Mesendoderm (in vitro differentiated cells): ENCODE measurements around the gene CCDC40.

ENCODE experiments used
- DNase-seq: peaks from one replicate; pipeline ENCODE4 v3.0.0; 2013
- H2AK5ac ChIP-seq: 2 replicates; pipeline ENCODE4 v1.6.1; 2013; ENCODE audit warnings: low read length, inconsistent platforms
- H2BK120ac ChIP-seq: 2 replicates; pipeline ENCODE4 v1.6.1; 2013; ENCODE audit warnings: low read depth, mild to moderate bottlenecking, low read length, moderate library complexity, mixed read lengths
- H2BK15ac ChIP-seq: replicated peaks from 2 replicates; pipeline ENCODE4 v1.6.1; 2013; ENCODE audit warnings: low read depth, mild to moderate bottlenecking, moderate library complexity
- H2BK5ac ChIP-seq: 2 replicates; pipeline ENCODE4 v1.6.1; 2013; ENCODE audit warnings: low read length, inconsistent platforms
- H3K18ac ChIP-seq: 2 replicates; pipeline ENCODE4 v1.6.1; 2013; ENCODE audit warnings: mild to moderate bottlenecking, low read length, mixed read lengths
- H3K23ac ChIP-seq: one replicate; pipeline ENCODE4 v1.6.1; 2013; ENCODE audit warnings: low read length
- H3K27ac ChIP-seq: 2 replicates; pipeline ENCODE4 v1.5.1; 2013; ENCODE audit warnings: low read depth, mild to moderate bottlenecking, inconsistent platforms, low read length, moderate library complexity
- H3K27me3 ChIP-seq: 2 replicates; pipeline ENCODE4 v1.6.1; 2013; ENCODE audit warnings: low read length, control low read depth, mild to moderate bottlenecking, inconsistent platforms; ENCODE audit not compliant: insufficient read depth, poor library complexity
- H3K36me3 ChIP-seq: 2 replicates; pipeline ENCODE4 v1.6.1; 2013; ENCODE audit warnings: low read length, inconsistent platforms; ENCODE audit not compliant: control insufficient read depth, insufficient read depth
- H3K4ac ChIP-seq: one replicate; pipeline ENCODE4 v1.6.1; 2013; ENCODE audit warnings: low read depth, mild to moderate bottlenecking, low read length, moderate library complexity
- H3K4me1 ChIP-seq: 2 replicates; pipeline ENCODE4 v1.6.1; 2013; ENCODE audit warnings: low read depth, low read length, inconsistent platforms; ENCODE audit not compliant: control insufficient read depth
- H3K4me2 ChIP-seq: 2 replicates; pipeline ENCODE4 v1.6.1; 2013; ENCODE audit warnings: low read length
- H3K4me3 ChIP-seq: 2 replicates; pipeline ENCODE4 v1.5.1; 2013; ENCODE audit warnings: mild to moderate bottlenecking, low read length
- H3K56ac ChIP-seq: one replicate; pipeline ENCODE4 v1.6.1; 2013; ENCODE audit warnings: low read length
- H3K79me1 ChIP-seq: 2 replicates; pipeline ENCODE4 v1.6.1; 2013; ENCODE audit warnings: low read length, inconsistent platforms
- H3K79me2 ChIP-seq: 2 replicates; pipeline ENCODE4 v1.6.1; 2013; ENCODE audit warnings: mild to moderate bottlenecking, low read length; ENCODE audit not compliant: control insufficient read depth, insufficient read depth
- H3K9ac ChIP-seq: 2 replicates; pipeline ENCODE4 v1.6.1; 2013; ENCODE audit warnings: low read length, inconsistent platforms
- H4K5ac ChIP-seq: one replicate; pipeline ENCODE4 v1.6.1; 2013; ENCODE audit warnings: low read length
- H4K8ac ChIP-seq: one replicate; pipeline ENCODE4 v1.6.1; 2013; ENCODE audit warnings: low read depth, mild to moderate bottlenecking, control low read depth, low read length, moderate library complexity
- WGBS: extraction: QIAGEN DNeasy Blood & Tissue Kit; methylation state at CpG from one replicate; pipeline ENCODE4 v1.1.7; 2013; ENCODE audit warnings: low lambda C conversion rate, missing lambda C conversion rate; ENCODE audit not compliant: insufficient coverage; ENCODE audit errors: extremely low coverage; 5-methylcytosine and 5-hydroxymethylcytosine counted together

Gene CCDC40

GRCh38 chr17:80082403-80083135 lies 46.1 kb downstream of the CCDC40 start:
- H3K4me3 ChIP-seq, result no peak overlapping the region
- no peak overlapping the region for H3K9ac ChIP-seq
- no peak overlapping the region for H2BK15ac ChIP-seq
- H2BK120ac ChIP-seq, result no peak overlapping the region
- H3K4ac ChIP-seq, result no peak overlapping the region
- WGBS, result no CpG with 5 or more reads among the region's 20 CpGs
- H3K27me3 ChIP-seq, result no peaks in the 10 kb centered on the region
- no peak overlapping the region for H4K8ac ChIP-seq
- H3K4me1 ChIP-seq, result no peaks in the 10 kb centered on the region
- no peak overlapping the region for H2AK5ac ChIP-seq
- no peaks in the 10 kb centered on the region for H3K79me2 ChIP-seq
- H4K5ac ChIP-seq, result no peak overlapping the region
- DNase-seq, result peak; percentile 81
- no peaks in the 10 kb centered on the region for H3K79me1 ChIP-seq
- no peak overlapping the region for H3K4me2 ChIP-seq
- no peak overlapping the region for H3K27ac ChIP-seq
- no peak overlapping the region for H3K56ac ChIP-seq
- H3K23ac ChIP-seq, result no peak overlapping the region
- H2BK5ac ChIP-seq, result no peak overlapping the region
- no peaks in the 10 kb centered on the region for H3K36me3 ChIP-seq
- H3K18ac ChIP-seq, result no peak overlapping the region

- no peaks in the 10 kb centered on the region for H3K79me1 ChIP-seq
- H3K27ac ChIP-seq, result no peak overlapping the region
- H3K9ac ChIP-seq, result no peak overlapping the region
- no CpG with 5 or more reads among the region's 13 CpGs for WGBS
- H4K5ac ChIP-seq, result no peak overlapping the region
- no peak overlapping the region for H2BK5ac ChIP-seq
- H3K4me3 ChIP-seq, result no peak overlapping the region
- H3K18ac ChIP-seq, result no peak overlapping the region
- H2AK5ac ChIP-seq, result no peak overlapping the region
- no peak overlapping the region for H2BK120ac ChIP-seq
- H3K4me2 ChIP-seq, result no peak overlapping the region
- H3K36me3 ChIP-seq, result no peaks in the 10 kb centered on the region
- no peak overlapping the region for H3K56ac ChIP-seq
- no peak overlapping the region for H3K4ac ChIP-seq
- no peaks in the 10 kb centered on the region for H3K4me1 ChIP-seq
- no peak overlapping the region for H2BK15ac ChIP-seq
- H3K27me3 ChIP-seq, result no peaks in the 10 kb centered on the region
- no peak overlapping the region for H3K23ac ChIP-seq
- H4K8ac ChIP-seq, result no peak overlapping the region
- no peaks in the 10 kb centered on the region for H3K79me2 ChIP-seq
- no peak for DNase-seq
These were observed 46.8 kb downstream of the CCDC40 start for GRCh38 chr17:80083136-80083661.

GRCh38 chr17:80084773-80085172 lies 48.3 kb downstream of the CCDC40 start:
- Histone ChIP-seq H3K79me2 (no peaks in the 10 kb centered on the region), H2BK5ac (no peak overlapping the region), H3K23ac (no peak overlapping the region), H2BK15ac (no peak overlapping the region), H2AK5ac (no peak overlapping the region), H3K4me2 (no peak overlapping the region), H3K27me3 (no peaks in the 10 kb centered on the region), H3K18ac (no peak overlapping the region), H3K56ac (no peak overlapping the region), H3K27ac (no peak overlapping the region), H3K4ac (no peak overlapping the region), H3K79me1 (no peaks in the 10 kb centered on the region), H4K5ac (no peak overlapping the region), H3K9ac (no peak overlapping the region), H2BK120ac (no peak overlapping the region), H3K4me1 (no peaks in the 10 kb centered on the region), H3K36me3 (no peaks in the 10 kb centered on the region), H4K8ac (no peak overlapping the region), H3K4me3 (no peak overlapping the region)
- no CpG with 5 or more reads among the region's 15 CpGs for WGBS
- no peak for DNase-seq

GRCh38 chr17:80086081-80086480 lies 49.6 kb downstream of the CCDC40 start:
- H3K9ac ChIP-seq, result no peak overlapping the region
- H3K4me3 ChIP-seq, result no peak overlapping the region
- WGBS, result no CpG with 5 or more reads among the region's 17 CpGs
- H4K8ac ChIP-seq, result no peak overlapping the region
- no peaks in the 10 kb centered on the region for H3K4me1 ChIP-seq
- no peaks in the 10 kb centered on the region for H3K79me2 ChIP-seq
- H3K4ac ChIP-seq, result no peak overlapping the region
- H3K36me3 ChIP-seq, result no peaks in the 10 kb centered on the region
- no peak overlapping the region for H3K18ac ChIP-seq
- no peak overlapping the region for H3K23ac ChIP-seq
- H2BK120ac ChIP-seq, result no peak overlapping the region
- no peak overlapping the region for H2BK5ac ChIP-seq
- H2AK5ac ChIP-seq, result no peak overlapping the region
- no peaks in the 10 kb centered on the region for H3K79me1 ChIP-seq
- H3K4me2 ChIP-seq, result no peak overlapping the region
- no peak overlapping the region for H2BK15ac ChIP-seq
- no peak overlapping the region for H4K5ac ChIP-seq
- H3K27me3 ChIP-seq, result no peaks in the 10 kb centered on the region
- H3K27ac ChIP-seq, result no peak overlapping the region
- DNase-seq, result no peak
- no peak overlapping the region for H3K56ac ChIP-seq

GRCh38 chr17:80086616-80087015 lies 50.2 kb downstream of the CCDC40 start:
- Histone ChIP-seq H3K27ac (no peak overlapping the region), H3K27me3 (no peaks in the 10 kb centered on the region), H2BK15ac (no peak overlapping the region), H3K4me2 (no peak overlapping the region), H3K56ac (no peak overlapping the region), H2BK120ac (no peak overlapping the region), H3K18ac (no peak overlapping the region), H3K9ac (no peak overlapping the region), H3K4ac (no peak overlapping the region), H3K4me1 (no peaks in the 10 kb centered on the region), H3K4me3 (no peak overlapping the region), H3K23ac (no peak overlapping the region), H4K8ac (no peak overlapping the region), H4K5ac (no peak overlapping the region), H2BK5ac (no peak overlapping the region), H3K36me3 (no peaks in the 10 kb centered on the region), H3K79me1 (no peaks in the 10 kb centered on the region), H2AK5ac (no peak overlapping the region), H3K79me2 (no peaks in the 10 kb centered on the region)
- no CpG with 5 or more reads among the region's 11 CpGs for WGBS
- DNase-seq, result no peak
